ENCODE data around the gene KCNK5. TPM values are rescaled to one million over a fixed set of nuclear protein-coding genes. Genes with fewer than 3 reads are reported as not detected.

KCNK5 gene
- total and polyA plus RNA-seq, 4 donors, result 0.73 to 7.5 (median 6.1) TPM

DNA sequence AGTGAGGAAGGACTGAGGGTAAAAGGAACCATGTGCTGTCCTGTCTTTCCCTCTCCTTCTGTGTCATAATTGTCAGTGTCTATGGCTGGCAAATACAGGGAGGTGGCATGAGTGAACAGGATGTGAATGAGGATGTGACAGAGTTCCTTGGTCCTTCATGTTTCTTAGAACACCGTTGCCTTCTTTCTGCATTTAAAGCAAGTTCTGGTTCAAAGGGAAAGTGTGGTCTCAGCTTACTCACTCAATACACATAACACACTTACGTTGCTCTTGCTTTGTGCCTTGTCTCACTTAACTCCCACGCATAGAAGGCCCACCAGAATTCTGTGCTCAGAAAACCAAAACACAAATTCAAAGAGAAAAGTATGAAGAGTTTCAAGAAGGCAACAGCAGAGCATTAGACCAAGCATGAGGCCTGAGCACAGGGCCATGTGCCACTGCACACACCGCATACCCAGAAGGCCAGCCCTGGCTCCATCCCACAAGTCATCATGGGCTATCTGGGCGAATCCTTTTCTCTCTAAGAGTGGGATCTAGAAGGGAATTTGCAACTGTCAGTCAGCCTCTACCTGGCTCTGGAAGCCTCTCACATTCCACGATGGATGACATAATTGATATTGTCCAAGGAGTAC lies 75.4 kb downstream of the KCNK5 start:
- H3K4me1 ChIP-seq (ENCODE audit: control insufficient read depth, insufficient read depth, low read length), result peaks cover 4% of the 10 kb centered on the region
- 100% methylated on average over 3 of the region's 6 CpGs for WGBS (ENCODE audit: insufficient coverage)
- H3K4me3 ChIP-seq (ENCODE audit: low read depth, low read length), result no peak overlapping the region
- H3K27me3 ChIP-seq (ENCODE audit: control insufficient read depth, insufficient read depth, low read length), result no peaks in the 10 kb centered on the region
- DNase-seq (ENCODE audit: low read depth in 4 of 6, low spot score in 6 of 6), result no peak
- no peaks in the 10 kb centered on the region for H3K9me3 ChIP-seq (ENCODE audit: control insufficient read depth, insufficient read depth, low read length)
- no peaks in the 10 kb centered on the region for H3K36me3 ChIP-seq (ENCODE audit: control insufficient read depth, insufficient read depth, low read length)
- H3K27ac ChIP-seq (ENCODE audit: low read depth, low read length), result no peak overlapping the region

DNA sequence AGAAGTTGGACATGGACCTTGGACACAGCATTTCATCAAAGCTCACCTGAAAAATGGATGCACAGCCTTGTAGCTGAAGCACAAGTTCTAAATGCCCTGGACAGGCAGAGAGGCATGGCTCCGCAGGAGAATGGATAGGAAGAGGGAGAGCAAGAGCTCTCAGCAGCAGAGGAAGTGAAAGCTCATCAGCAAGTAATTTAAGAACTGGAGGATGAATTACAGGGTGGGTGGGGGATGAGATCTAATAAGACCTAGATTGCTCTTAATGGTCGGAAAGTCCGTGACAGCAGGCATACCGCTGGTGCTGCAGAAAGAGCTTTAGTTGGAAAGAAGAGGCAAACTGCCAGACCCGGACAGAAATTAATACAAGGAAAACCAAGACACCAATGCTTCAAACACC lies 77.0 kb downstream of the KCNK5 start:
- no peak overlapping the region for H3K4me3 ChIP-seq (ENCODE audit: low read depth, low read length)
- no peak overlapping the region for H3K27ac ChIP-seq (ENCODE audit: low read depth, low read length)
- no peaks in the 10 kb centered on the region for H3K36me3 ChIP-seq (ENCODE audit: control insufficient read depth, insufficient read depth, low read length)
- peaks cover 4% of the 10 kb centered on the region for H3K4me1 ChIP-seq (ENCODE audit: control insufficient read depth, insufficient read depth, low read length)
- no peaks in the 10 kb centered on the region for H3K9me3 ChIP-seq (ENCODE audit: control insufficient read depth, insufficient read depth, low read length)
- peak in 1 of 6 donors; percentile 59 for DNase-seq (ENCODE audit: low read depth in 4 of 6, low spot score in 6 of 6)
- WGBS (ENCODE audit: insufficient coverage), result 80% methylated on average over 1 of the region's 5 CpGs
- H3K27me3 ChIP-seq (ENCODE audit: control insufficient read depth, insufficient read depth, low read length), result no peaks in the 10 kb centered on the region

DNA sequence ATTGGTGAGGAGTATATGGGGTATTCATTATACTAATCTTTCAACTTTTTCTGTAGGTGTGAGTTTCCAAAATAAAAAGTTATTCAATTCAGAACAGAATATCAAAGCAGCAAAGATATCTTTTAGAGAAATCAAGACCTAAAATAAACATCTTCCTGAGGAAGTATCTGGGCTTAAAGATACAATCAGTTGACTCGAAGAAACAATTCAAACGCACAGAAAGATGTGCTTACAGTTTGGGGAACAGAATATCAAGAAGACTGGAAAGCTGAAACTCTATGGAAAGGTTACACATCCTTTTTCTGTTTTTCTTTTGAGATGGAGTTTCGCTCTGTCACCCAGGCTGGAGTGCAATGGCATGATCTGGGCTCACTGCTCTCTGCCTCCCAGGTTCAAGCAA lies 78.1 kb downstream of the KCNK5 start:
- H3K4me1 ChIP-seq (ENCODE audit: control insufficient read depth, insufficient read depth, low read length), result no peaks in the 10 kb centered on the region
- H3K4me3 ChIP-seq (ENCODE audit: low read depth, low read length), result no peak overlapping the region
- no peak overlapping the region for H3K27ac ChIP-seq (ENCODE audit: low read depth, low read length)
- H3K9me3 ChIP-seq (ENCODE audit: control insufficient read depth, insufficient read depth, low read length), result no peaks in the 10 kb centered on the region
- H3K27me3 ChIP-seq (ENCODE audit: control insufficient read depth, insufficient read depth, low read length), result no peaks in the 10 kb centered on the region
- no peaks in the 10 kb centered on the region for H3K36me3 ChIP-seq (ENCODE audit: control insufficient read depth, insufficient read depth, low read length)
- WGBS (ENCODE audit: insufficient coverage), result no CpG with 5 or more reads among the region's 3 CpGs
- DNase-seq (ENCODE audit: low read depth in 4 of 6, low spot score in 6 of 6), result no peak

DNA sequence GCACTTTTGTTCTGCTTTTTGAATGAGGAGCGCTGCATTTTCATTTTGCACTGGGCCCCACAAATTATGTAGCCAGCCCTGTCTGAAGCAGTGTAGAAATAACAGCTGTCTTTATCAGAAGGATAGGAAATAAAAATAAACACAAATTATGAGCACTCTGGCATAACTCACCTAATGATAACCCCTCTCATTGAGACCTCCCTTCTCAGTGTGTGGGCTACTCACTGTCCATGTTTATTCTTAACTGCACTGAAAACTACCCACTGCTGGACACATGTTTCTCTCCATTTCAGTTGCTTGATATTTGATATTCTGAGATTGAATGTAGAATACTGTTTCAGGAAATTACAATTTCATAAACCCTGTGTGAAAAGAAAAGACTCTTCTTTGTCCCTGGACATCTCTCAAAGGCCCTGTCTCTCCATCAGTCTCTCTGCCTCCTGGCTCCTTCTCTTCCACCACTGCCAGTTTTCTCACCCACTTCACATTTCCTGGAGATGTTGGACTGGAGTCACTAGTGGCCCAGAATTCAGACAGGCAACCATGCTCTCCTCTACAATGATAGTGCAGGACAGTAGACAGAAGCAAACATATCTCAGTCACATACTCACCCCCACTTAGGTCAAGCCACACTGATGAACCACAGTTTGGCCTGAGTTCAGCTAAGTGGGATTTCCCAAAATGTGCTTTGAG lies 84.6 kb downstream of the KCNK5 start:
- no peak for DNase-seq (ENCODE audit: low read depth in 4 of 6, low spot score in 6 of 6)
- no peaks in the 10 kb centered on the region for H3K36me3 ChIP-seq (ENCODE audit: control insufficient read depth, insufficient read depth, low read length)
- no peaks in the 10 kb centered on the region for H3K4me1 ChIP-seq (ENCODE audit: control insufficient read depth, insufficient read depth, low read length)
- WGBS (ENCODE audit: insufficient coverage), result 60% methylated on average over 1 of the region's 1 CpG
- no peaks in the 10 kb centered on the region for H3K9me3 ChIP-seq (ENCODE audit: control insufficient read depth, insufficient read depth, low read length)
- no peak overlapping the region for H3K4me3 ChIP-seq (ENCODE audit: low read depth, low read length)
- H3K27ac ChIP-seq (ENCODE audit: low read depth, low read length), result no peak overlapping the region
- no peaks in the 10 kb centered on the region for H3K27me3 ChIP-seq (ENCODE audit: control insufficient read depth, insufficient read depth, low read length)

DNA sequence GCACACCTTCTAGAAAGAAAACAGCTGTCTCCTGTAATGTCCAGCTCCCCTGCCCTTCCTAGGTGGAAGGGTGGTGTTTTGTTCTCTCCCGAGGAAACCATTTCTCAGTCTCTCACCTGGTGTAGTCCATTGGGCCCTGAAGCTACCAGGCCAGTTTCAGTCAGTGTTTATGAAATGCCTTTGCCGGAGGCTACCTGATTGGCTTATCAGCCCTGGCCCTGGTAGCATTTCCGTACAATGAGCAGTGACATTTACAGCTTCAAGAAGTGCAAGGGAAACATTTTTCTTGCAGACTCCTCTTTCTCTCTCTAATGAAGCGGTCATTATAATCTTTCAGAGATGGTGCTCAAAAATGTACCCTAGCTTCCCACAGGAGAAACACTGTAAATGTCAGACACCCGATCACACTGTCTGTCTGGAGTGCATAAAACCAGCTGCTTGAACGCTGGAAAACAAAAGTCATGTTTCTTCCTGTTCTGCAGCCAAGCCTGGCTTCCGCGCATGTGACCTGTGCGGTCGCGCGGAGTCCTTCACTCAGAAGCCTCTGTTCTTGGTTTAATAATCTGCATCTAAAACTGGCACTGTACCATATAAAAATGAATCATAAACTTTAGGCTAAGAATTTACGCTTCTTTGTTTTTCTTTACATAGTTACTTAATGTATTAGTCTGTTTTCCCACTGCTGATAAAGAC lies 85.9 kb downstream of the KCNK5 start:
- no peaks in the 10 kb centered on the region for H3K4me1 ChIP-seq (ENCODE audit: control insufficient read depth, insufficient read depth, low read length)
- H3K4me3 ChIP-seq (ENCODE audit: low read depth, low read length), result no peak overlapping the region
- H3K36me3 ChIP-seq (ENCODE audit: control insufficient read depth, insufficient read depth, low read length), result no peaks in the 10 kb centered on the region
- no peaks in the 10 kb centered on the region for H3K9me3 ChIP-seq (ENCODE audit: control insufficient read depth, insufficient read depth, low read length)
- H3K27me3 ChIP-seq (ENCODE audit: control insufficient read depth, insufficient read depth, low read length), result no peaks in the 10 kb centered on the region
- peak in 1 of 6 donors; percentile 44 for DNase-seq (ENCODE audit: low read depth in 4 of 6, low spot score in 6 of 6)
- H3K27ac ChIP-seq (ENCODE audit: low read depth, low read length), result no peak overlapping the region
- WGBS (ENCODE audit: insufficient coverage), result 77% methylated on average over 6 of the region's 13 CpGs

DNA sequence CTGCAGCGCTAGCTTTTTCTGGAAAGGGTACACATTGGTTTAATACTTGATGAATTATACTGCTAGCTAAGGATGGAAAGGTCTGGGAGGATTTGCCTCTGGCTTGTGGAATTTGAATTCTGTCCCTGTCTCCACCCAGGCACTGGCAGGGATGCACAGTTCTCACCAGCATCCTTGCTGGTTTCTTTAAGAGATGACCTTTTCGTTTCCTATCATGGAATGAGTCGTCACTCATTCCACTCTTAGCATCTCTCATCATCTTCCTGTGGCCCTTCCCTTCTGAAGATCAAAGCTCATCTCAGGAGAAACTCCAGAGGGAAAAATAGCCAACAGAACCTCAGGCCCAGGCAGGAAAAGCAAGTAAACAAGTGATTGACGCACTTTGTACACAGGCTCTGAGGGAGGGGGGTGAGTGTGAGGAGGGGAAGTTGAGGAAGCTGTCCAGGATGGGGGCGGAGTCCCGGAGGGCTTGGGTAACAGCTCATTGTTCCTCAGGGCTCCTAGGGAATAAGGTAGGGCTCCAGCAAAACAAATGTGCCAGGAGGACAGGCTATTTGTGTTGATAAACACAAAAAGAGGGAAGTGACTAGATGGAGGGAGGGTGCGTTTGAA lies 88.6 kb downstream of the KCNK5 start:
- no peak overlapping the region for H3K27ac ChIP-seq (ENCODE audit: low read depth, low read length)
- 78% methylated on average over 6 of the region's 7 CpGs for WGBS (ENCODE audit: insufficient coverage)
- H3K9me3 ChIP-seq (ENCODE audit: control insufficient read depth, insufficient read depth, low read length), result no peaks in the 10 kb centered on the region
- no peaks in the 10 kb centered on the region for H3K36me3 ChIP-seq (ENCODE audit: control insufficient read depth, insufficient read depth, low read length)
- H3K27me3 ChIP-seq (ENCODE audit: control insufficient read depth, insufficient read depth, low read length), result no peaks in the 10 kb centered on the region
- H3K4me1 ChIP-seq (ENCODE audit: control insufficient read depth, insufficient read depth, low read length), result no peaks in the 10 kb centered on the region
- H3K4me3 ChIP-seq (ENCODE audit: low read depth, low read length), result no peak overlapping the region
- DNase-seq (ENCODE audit: low read depth in 4 of 6, low spot score in 6 of 6), result no peak

Other genes with a start within 250 kb of the KCNK5 start
- 1 to 10 TPM in 1 of 2 donors, under 1 TPM in 1; 0.61 to 2.0 TPM for gene GLP1R, start 180.7 kb downstream of the KCNK5 start, total RNA-seq
- 1 to 10 TPM; 1.3 to 1.5 TPM for gene GLP1R, start 180.7 kb downstream of the KCNK5 start, polyA plus RNA-seq (ENCODE audit: insufficient read length in 2 of 2)
- gene SAYSD1, start 114.3 kb downstream of the KCNK5 start, total RNA-seq, result 10 to 100 TPM; 17.9 to 21.7 TPM
- 10 to 100 TPM; 20.7 to 27.9 TPM for gene SAYSD1, start 114.3 kb downstream of the KCNK5 start, polyA plus RNA-seq (ENCODE audit: insufficient read length in 2 of 2)
- gene KCNK17, start 84.9 kb upstream of the KCNK5 start, total RNA-seq, result under 1 TPM; 0.20 to 0.66 TPM
- under 1 TPM; 0.53 to 0.60 TPM for gene KCNK17, start 84.9 kb upstream of the KCNK5 start, polyA plus RNA-seq (ENCODE audit: insufficient read length in 2 of 2)
- not detected for gene KCNK16, start 93.2 kb upstream of the KCNK5 start, total RNA-seq
- gene KCNK16, start 93.2 kb upstream of the KCNK5 start, polyA plus RNA-seq (ENCODE audit: insufficient read length in 2 of 2), result not detected